22Rv1 (cell line): ENCODE results near the gene ZFYVE28.

ENCODE experiments used
- CTCF ChIP-seq: fragments of 450-650 bp; IDR thresholded peaks from 2 replicates; pipeline ENCODE4 v1.5.1; 2017; ENCODE audit warnings: mild to moderate bottlenecking
- ZFX ChIP-seq: fragments of 450-650 bp; IDR thresholded peaks from 2 replicates; pipeline ENCODE4 v1.6.1; 2017; ENCODE audit warnings: antibody characterized with exemption, borderline replicate concordance

GRCh38 chr4:2269618-2270163 is 148.8 kb downstream of the ZFYVE28 start:
- TF ChIP-seq CTCF (no peak), ZFX (no peak)
